BJ (cell line): ENCODE data around the gene HIPK4. TPM values are rescaled to one million over a fixed set of nuclear protein-coding genes. Genes with fewer than 3 reads are reported as not detected.

ENCODE experiments used
- CTCF ChIA-PET: fragments of 350-600 bp; formaldehyde crosslinking; extraction: SDS; loops from one replicate; lab custom pipeline; 2021; ENCODE audit warnings: antibody characterized with exemption, inconsistent platforms; lab: Yijun Ruan, JAX
- POLR2A ChIA-PET: fragments of 300-600 bp; sonication (Branson Sonifier 250); formaldehyde crosslinking; extraction: SDS; loops from one replicate; lab custom pipeline; 2021; ENCODE audit warnings: antibody characterized with exemption; lab: Charles Lee
- DNase-seq: peaks from one replicate; pipeline ENCODE4 v3.0.0-alpha.2; 2011; ENCODE audit warnings: low read depth
- H3K27me3 ChIP-seq: 2 replicates; pipeline ENCODE4 v1.6.0; 2011; ENCODE audit warnings: low read length; ENCODE audit not compliant: control insufficient read depth, insufficient read depth
- H3K36me3 ChIP-seq: 2 replicates; pipeline ENCODE4 v1.5.1; 2011; ENCODE audit warnings: low read length; ENCODE audit not compliant: control insufficient read depth, insufficient read depth
- H3K4me3 ChIP-seq: 2 replicates; pipeline ENCODE4 v1.5.1; 2011; ENCODE audit warnings: low read depth, mild to moderate bottlenecking, control low read depth, low read length
- polyA plus RNA-seq: library from polyadenylated mRNA; depleted of rRNA; stranded (reverse); fragments of >200 nt; gene quantifications from 2 replicates; pipeline ENCODE4 v1.2.3, GENCODE V29; 2011
- TF ChIP-seq, protein P1 (sequence below): IDR thresholded peaks from 2 replicates; pipeline ENCODE4 v1.5.1; 2011; ENCODE audit warnings: low read depth, mild to moderate bottlenecking, control low read depth, inconsistent platforms, low read length, moderate library complexity; ENCODE audit not compliant: insufficient read depth

Gene HIPK4
- polyA plus RNA-seq, 1 experiment: 0.21 TPM

DNA sequence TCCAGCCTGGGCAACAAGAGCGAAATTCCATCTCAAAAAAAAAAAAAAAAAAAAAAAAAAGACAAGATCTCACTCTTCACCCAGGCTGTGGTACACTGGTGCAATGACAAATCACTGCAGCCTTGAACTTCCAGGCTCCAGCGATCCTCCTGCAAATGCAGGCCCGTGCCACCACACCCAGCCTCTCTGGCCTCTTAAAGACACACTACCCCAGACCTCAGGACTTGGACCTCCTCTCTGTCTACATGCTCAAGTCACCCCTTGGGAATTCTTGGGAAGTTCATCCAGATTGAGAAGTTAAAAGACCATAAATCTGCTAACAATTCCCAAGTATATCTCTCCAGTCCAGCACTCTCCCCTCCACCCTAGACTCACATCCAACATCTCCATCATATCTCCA, 10.6 kb upstream of the HIPK4 start:
- Histone ChIP-seq H3K27me3 (peaks cover 1% of the 10 kb centered on the region; the same call in 1 of the 2 replicates), H3K4me3 (no peak overlapping the region), H3K36me3 (no peaks in the 10 kb centered on the region)
- ChIA-PET CTCF (interaction anchor here (1.3 kb wide), 1 partner anchor 22 kb away, joined by 4 read pairs; no protein-coding TSS in a partner anchor), POLR2A (no interaction called here)
- TF ChIP-seq, protein P1, sequence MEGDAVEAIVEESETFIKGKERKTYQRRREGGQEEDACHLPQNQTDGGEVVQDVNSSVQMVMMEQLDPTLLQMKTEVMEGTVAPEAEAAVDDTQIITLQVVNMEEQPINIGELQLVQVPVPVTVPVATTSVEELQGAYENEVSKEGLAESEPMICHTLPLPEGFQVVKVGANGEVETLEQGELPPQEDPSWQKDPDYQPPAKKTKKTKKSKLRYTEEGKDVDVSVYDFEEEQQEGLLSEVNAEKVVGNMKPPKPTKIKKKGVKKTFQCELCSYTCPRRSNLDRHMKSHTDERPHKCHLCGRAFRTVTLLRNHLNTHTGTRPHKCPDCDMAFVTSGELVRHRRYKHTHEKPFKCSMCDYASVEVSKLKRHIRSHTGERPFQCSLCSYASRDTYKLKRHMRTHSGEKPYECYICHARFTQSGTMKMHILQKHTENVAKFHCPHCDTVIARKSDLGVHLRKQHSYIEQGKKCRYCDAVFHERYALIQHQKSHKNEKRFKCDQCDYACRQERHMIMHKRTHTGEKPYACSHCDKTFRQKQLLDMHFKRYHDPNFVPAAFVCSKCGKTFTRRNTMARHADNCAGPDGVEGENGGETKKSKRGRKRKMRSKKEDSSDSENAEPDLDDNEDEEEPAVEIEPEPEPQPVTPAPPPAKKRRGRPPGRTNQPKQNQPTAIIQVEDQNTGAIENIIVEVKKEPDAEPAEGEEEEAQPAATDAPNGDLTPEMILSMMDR: no peak
- no peak for DNase-seq

DNA sequence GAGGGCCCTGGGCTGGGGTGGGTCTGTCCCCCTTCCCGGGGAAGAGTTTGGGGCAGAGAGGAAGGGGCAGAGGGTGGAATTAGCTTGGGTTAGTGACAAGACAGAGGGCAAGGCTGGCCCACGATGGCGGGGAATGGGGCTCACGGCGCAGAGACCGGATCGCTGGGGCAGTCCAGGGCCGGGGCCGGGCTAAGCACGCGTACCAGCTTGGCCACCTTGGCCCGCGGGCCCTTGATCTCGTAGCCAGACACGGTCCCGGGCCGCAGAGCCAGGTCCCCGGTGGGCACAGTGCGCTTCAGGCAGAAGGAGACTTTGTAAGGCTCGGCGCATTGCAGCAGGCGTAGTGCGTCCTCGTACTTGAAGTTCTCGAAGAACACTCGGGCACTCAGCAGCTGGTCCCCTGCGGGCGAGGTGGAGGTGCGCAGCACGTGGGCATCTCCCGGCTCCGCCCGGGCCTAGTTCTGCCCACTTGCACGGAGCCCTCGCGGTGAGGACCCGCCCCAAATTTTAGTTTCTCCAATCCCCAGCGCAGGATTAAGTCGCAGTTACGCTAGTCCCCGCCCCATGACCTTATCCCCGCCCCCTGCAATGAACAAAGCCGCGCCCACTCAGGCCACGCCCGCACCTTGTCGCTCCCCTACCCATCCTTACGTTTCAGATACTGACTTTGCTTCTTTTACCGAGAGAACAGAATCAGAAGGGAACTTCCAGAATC, 8.6 kb upstream of the HIPK4 start:
- Histone ChIP-seq H3K27me3 (peaks cover 1% of the 10 kb centered on the region; the same call in 1 of the 2 replicates), H3K4me3 (no peak overlapping the region; the same call in 1 of the 2 replicates), H3K36me3 (no peaks in the 10 kb centered on the region)
- CTCF ChIA-PET: no interaction called here
- TF ChIP-seq, protein P1: no peak
- POLR2A ChIA-PET: no interaction called here
- no peak for DNase-seq

DNA sequence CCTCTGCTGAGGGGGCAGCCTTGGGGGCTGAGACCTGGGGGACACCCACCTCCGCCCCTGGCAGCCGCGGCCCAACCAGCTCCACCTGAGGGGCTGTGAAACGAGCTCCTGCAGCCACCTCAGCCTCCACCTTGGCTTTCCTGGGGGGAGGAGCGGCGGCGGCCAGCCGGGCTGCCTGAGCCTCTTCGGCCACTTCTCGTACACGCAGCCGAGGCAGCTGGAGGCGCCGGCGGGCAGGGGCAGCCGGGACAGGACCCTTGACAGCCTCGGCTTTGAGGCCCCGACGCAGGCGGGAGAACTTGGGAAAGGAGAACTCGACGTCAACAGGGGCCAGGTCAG, 7.6 kb upstream of the HIPK4 start:
- TF ChIP-seq, protein P1: no peak
- peaks cover 1% of the 10 kb centered on the region; the same call in 1 of the 2 replicates for H3K27me3 ChIP-seq
- no peak for DNase-seq
- ChIA-PET CTCF (interaction anchor here (1.7 kb wide), 1 partner anchor 23 kb away, joined by 8 read pairs; no protein-coding TSS in a partner anchor), POLR2A (no interaction called here)
- no peak overlapping the region for H3K4me3 ChIP-seq
- no peaks in the 10 kb centered on the region for H3K36me3 ChIP-seq

DNA sequence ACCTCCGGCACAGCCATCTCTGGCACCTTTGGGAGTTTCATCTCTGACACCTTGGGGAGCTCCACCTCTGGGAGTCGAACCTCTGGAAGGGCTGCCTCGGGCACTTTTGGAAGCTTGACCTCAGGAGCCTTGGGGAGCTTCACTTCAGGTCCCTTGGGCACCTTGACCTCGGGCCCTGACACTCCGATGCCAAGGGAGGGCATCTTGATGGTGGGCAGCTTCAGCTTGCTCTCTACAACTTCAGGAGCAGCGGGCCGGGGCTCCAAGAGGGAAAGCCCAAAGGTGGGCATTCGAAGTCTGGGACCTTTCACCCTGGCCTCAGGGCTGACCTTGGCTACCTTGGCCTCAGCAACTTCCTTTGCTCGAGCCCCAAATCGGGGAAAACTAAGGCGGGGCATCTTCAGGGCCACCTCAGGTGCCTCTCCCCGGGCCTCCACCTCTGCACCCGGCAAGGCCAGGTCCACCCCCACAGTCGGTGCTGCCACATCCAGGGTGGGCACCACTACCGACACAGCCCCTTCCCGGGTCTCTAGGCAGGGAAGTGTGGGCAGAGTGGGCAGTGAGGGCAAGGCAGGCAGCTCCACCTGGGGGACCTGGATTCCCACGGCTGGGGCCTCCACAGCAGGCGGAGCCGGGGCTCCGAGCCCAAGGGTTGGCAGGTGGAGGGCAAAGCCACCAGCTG, 7.0 kb upstream of the HIPK4 start:
- no peak for DNase-seq
- CTCF ChIA-PET: interaction anchor here (1.3 to 1.7 kb wide), 2 partner anchors 17 to 24 kb away, joined by 4 to 8 read pairs; no protein-coding TSS in a partner anchor
- TF ChIP-seq, protein P1: no peak
- peaks cover 1% of the 10 kb centered on the region; the same call in 1 of the 2 replicates for H3K27me3 ChIP-seq
- no peak overlapping the region for H3K4me3 ChIP-seq
- H3K36me3 ChIP-seq: no peaks in the 10 kb centered on the region
- POLR2A ChIA-PET: no interaction called here

DNA sequence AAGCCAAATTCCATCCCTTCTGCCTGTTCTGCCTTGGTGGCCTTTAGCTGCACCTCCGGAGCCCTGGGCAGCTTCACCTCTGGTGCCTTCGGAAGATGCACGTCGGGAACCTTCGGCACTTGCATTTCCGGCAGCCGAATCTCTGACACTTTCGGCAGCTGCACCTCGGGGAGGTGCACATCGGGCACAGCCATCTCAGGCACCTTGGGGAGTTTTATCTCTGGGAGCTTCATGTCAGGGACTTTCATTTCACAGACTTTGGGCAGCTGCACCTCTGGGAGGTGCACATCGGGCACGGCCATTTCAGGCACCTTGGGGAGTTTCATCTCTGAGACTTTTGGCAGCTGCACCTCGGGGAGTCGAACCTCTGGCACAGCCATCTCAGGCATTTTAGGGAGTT, 6.0 kb upstream of the HIPK4 start:
- CTCF ChIA-PET: interaction anchor here (1.3 to 1.7 kb wide), 2 partner anchors 16 to 25 kb away, joined by 4 to 8 read pairs; no protein-coding TSS in a partner anchor
- no peak for DNase-seq
- POLR2A ChIA-PET: no interaction called here
- Histone ChIP-seq H3K27me3 (peaks cover 1% of the 10 kb centered on the region; the same call in 1 of the 2 replicates), H3K36me3 (no peaks in the 10 kb centered on the region), H3K4me3 (no peak overlapping the region)
- TF ChIP-seq, protein P1: no peak
